ACC112 (cell line): ENCODE data around the gene CAPZA2.
"Not testable (repeated sequence)": the region's sequence is repeated elsewhere in the genome, so short reads cannot be mapped to it uniquely, and the experiment has no call there.

ENCODE experiments used
- H2AFZ ChIP-seq: fragments of 200-600 bp; sonication (generic); one replicate; pipeline ENCODE4 v1.6.0; 2017; ENCODE audit warnings: antibody characterized with exemption, low read length; ENCODE audit not compliant: unreplicated experiment
- H3K27ac ChIP-seq: fragments of 200-600 bp; sonication (generic); 2 replicates; pipeline ENCODE4 v1.5.1; 2014; ENCODE audit warnings: low read depth, mild to moderate bottlenecking, antibody characterized with exemption, low read length, moderate library complexity
- H3K27me3 ChIP-seq: fragments of 200-600 bp; sonication (generic); 2 replicates; pipeline ENCODE4 v1.6.1; 2014; ENCODE audit warnings: mild to moderate bottlenecking, antibody characterized with exemption, low read length, moderate library complexity, mixed read lengths; ENCODE audit not compliant: insufficient read depth
- H3K36me3 ChIP-seq: fragments of 200-600 bp; sonication (generic); 2 replicates; pipeline ENCODE4 v1.6.1; 2016; ENCODE audit warnings: mild to moderate bottlenecking, antibody characterized with exemption, low read length, moderate library complexity, mixed read lengths; ENCODE audit not compliant: insufficient read depth
- H3K4me1 ChIP-seq: fragments of 200-600 bp; sonication (generic); one replicate; pipeline ENCODE4 v1.6.1; 2016; ENCODE audit warnings: low read length, mixed read lengths; ENCODE audit not compliant: insufficient read depth, unreplicated experiment, control insufficient read depth
- H3K4me3 ChIP-seq: fragments of 200-600 bp; sonication (generic); 2 replicates; pipeline ENCODE4 v1.5.1; 2014; ENCODE audit warnings: mild to moderate bottlenecking, low read depth, low read length
- H3K79me2 ChIP-seq: fragments of 200-600 bp; sonication (generic); one replicate; pipeline ENCODE4 v1.6.0; 2016; ENCODE audit warnings: low read length; ENCODE audit not compliant: control insufficient read depth, unreplicated experiment, insufficient read depth

The CAPZA2 gene

DNA sequence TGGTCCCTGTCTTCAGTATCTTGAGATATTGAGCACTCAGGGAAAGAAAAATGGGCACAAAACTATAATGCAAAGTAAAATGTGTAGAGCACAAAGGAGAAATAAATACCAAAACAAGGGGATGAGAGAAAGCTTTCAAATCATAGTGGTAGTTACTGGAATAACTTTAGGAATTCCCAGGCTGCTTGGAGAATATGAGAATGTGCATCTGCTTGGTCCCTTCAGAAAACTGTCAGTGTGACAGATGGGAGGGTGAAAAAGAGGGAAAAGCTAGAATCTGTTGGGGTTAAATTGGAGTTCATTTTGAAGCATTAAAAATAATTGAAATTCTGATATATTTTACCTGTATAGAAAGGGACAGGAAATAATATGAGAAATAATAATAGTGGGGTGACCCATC is 106.2 kb downstream of the CAPZA2 start:
- H3K27ac ChIP-seq: no peak overlapping the region
- no peaks in the 10 kb centered on the region for H3K36me3 ChIP-seq
- H3K79me2 ChIP-seq: peaks cover 31% of the 10 kb centered on the region
- H3K4me1 ChIP-seq: peaks cover 6% of the 10 kb centered on the region
- H2AFZ ChIP-seq: no peak overlapping the region
- no peak overlapping the region for H3K4me3 ChIP-seq
- no peaks in the 10 kb centered on the region for H3K27me3 ChIP-seq

DNA sequence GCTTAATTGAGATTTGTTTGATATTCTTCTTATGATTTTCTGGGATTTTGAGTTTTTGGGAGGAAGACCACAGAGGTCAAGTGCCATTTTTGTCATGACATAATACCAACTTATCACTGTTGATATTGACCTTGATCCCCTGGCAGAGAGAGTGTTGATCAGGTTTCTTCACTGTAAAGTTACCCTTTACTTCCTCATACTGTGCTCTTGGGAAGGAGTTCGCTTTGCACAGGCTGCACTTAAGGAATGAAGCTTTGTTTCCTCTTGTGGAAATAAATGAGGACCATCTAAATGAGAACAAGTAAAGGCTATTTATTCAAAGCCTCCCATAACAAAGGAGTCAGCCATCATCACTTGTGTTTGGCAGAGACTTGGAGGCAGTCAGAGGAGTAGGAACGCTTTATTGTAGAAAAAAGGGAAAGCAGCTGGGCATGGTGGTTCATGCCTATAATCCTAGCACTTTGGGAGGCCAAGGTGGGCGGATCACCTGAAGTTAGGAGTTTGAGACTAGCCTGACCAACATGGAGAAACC is 107.0 kb downstream of the CAPZA2 start:
- peaks cover 30% of the 10 kb centered on the region for H3K79me2 ChIP-seq
- no peak overlapping the region for H3K27ac ChIP-seq
- H3K27me3 ChIP-seq: no peaks in the 10 kb centered on the region

DNA sequence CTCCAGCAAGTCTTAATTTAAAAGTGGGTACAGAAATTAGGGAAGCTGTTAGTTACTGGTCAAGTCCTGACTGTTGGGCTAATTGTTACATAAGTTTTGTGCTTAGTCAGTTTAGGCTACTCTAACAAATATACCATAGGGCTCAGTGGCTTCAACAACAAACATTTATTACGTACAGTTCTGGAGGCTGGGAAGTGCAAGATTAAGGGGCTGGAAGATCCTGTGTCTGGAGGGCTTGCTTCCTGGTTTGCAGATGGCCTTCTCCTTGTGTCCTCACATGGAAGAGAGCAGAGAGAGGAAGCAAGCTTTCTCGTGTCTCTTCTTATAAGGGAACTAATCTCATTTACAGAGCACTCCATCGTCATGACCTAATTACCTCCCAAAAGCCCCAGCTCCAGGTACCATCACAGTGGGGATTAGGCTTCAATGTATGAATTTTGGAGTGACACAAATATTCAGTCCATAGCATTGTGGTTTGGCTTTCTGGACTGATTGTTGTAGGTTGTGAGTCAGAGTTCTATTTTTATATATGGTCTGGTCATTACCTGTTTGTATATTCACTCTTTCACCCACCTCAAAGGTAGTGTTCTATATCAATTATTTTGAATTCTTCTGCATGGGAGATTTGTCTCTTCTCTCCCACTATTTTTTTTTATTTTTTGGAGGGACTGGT is 108.0 kb downstream of the CAPZA2 start:
- H3K27ac ChIP-seq: no peak overlapping the region
- peaks cover 6% of the 10 kb centered on the region for H3K4me1 ChIP-seq
- no peak overlapping the region for H2AFZ ChIP-seq
- peaks cover 30% of the 10 kb centered on the region for H3K79me2 ChIP-seq
- no peaks in the 10 kb centered on the region for H3K27me3 ChIP-seq
- no peak overlapping the region for H3K4me3 ChIP-seq
- no peaks in the 10 kb centered on the region for H3K36me3 ChIP-seq

More for the DNA sequence above, 107.0 kb downstream of the CAPZA2 start:
- Histone ChIP-seq H3K4me3 (no peak overlapping the region), H3K4me1 (peaks cover 6% of the 10 kb centered on the region), H3K36me3 (no peaks in the 10 kb centered on the region), H2AFZ (no peak overlapping the region)

DNA sequence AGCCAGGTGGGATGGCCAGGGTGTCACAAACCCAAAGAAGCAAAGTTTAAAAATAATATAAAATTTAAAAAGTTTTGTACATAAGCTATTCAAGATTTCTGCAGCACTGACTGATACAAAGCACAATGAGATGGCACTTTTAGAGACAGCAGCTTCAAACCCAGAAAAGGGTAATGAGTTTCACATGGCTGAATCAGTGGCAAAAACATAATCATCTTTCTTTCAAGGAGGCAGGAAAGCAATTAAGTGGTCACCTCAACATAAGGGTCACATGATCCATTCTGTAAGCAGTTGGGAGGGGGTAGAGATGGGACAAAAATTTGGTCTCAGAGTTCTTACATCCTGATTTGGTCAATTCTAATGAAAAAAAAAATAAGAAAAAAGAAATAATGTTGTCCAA is 108.8 kb downstream of the CAPZA2 start:
- H3K4me3 ChIP-seq, H3K27ac ChIP-seq, H2AFZ ChIP-seq, H3K27me3 ChIP-seq, H3K36me3 ChIP-seq, H3K4me1 ChIP-seq: not testable (repeated sequence)
- H3K79me2 ChIP-seq: peaks cover 27% of the 10 kb centered on the region
